PFSK-1 (cell line): ENCODE data around the gene VRK3.

Source experiments
- FOXP2 ChIP-seq: optimal IDR thresholded peaks from 2 replicates; pipeline ENCODE3; 2011; ENCODE audit warnings: borderline replicate concordance, control low read depth, inconsistent platforms; ENCODE audit not compliant: insufficient read depth; ENCODE audit errors: extremely low read length, extremely low read depth
- POLR2AphosphoS5 ChIP-seq: IDR thresholded peaks from 2 replicates; pipeline ENCODE4 v1.6.1; 2012; ENCODE audit warnings: low read depth, mild to moderate bottlenecking, control low read depth, low read length, moderate library complexity
- SIN3A ChIP-seq: IDR thresholded peaks from 2 replicates; pipeline ENCODE4 v1.6.1; 2012; ENCODE audit warnings: mild to moderate bottlenecking, low read length, moderate library complexity, borderline replicate concordance; ENCODE audit not compliant: insufficient read depth
- TAF1 ChIP-seq: IDR thresholded peaks from 2 replicates; pipeline ENCODE4 v1.6.1; 2012; ENCODE audit warnings: low read length, control low read depth, borderline replicate concordance; ENCODE audit not compliant: insufficient read depth
- TF ChIP-seq, protein P1 (sequence below), 2 experiments: IDR thresholded peaks; 2 replicates each; pipeline versions ENCODE4 v1.6.1 to v1.8.0; 2011 to 2012; ENCODE audit warnings: low read depth in 2 of 2, low read length in 2 of 2, control low read depth in 1 of 2, inconsistent platforms in 1 of 2, mild to moderate bottlenecking in 1 of 2, moderate library complexity in 1 of 2; ENCODE audit not compliant: insufficient read depth in 1 of 2

- TF ChIP-seq POLR2AphosphoS5 (no peak), TAF1 (no peak), SIN3A (no peak), FOXP2 (no peak)
- TF ChIP-seq, protein P1, sequence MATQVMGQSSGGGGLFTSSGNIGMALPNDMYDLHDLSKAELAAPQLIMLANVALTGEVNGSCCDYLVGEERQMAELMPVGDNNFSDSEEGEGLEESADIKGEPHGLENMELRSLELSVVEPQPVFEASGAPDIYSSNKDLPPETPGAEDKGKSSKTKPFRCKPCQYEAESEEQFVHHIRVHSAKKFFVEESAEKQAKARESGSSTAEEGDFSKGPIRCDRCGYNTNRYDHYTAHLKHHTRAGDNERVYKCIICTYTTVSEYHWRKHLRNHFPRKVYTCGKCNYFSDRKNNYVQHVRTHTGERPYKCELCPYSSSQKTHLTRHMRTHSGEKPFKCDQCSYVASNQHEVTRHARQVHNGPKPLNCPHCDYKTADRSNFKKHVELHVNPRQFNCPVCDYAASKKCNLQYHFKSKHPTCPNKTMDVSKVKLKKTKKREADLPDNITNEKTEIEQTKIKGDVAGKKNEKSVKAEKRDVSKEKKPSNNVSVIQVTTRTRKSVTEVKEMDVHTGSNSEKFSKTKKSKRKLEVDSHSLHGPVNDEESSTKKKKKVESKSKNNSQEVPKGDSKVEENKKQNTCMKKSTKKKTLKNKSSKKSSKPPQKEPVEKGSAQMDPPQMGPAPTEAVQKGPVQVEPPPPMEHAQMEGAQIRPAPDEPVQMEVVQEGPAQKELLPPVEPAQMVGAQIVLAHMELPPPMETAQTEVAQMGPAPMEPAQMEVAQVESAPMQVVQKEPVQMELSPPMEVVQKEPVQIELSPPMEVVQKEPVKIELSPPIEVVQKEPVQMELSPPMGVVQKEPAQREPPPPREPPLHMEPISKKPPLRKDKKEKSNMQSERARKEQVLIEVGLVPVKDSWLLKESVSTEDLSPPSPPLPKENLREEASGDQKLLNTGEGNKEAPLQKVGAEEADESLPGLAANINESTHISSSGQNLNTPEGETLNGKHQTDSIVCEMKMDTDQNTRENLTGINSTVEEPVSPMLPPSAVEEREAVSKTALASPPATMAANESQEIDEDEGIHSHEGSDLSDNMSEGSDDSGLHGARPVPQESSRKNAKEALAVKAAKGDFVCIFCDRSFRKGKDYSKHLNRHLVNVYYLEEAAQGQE (IDR thresholded peaks at IDR 0.05; ENCODE audit: insufficient read depth in 1 of 2, low read depth in 2 of 2, low read length in 2 of 2), result no peak
These were observed 93.1 kb downstream of the VRK3 start for GRCh38 chr19:49932041-49932451.
